Measurements from ENCODE around the gene CCDC30. TPM values are rescaled to one million over a fixed set of nuclear protein-coding genes. Genes with fewer than 3 reads are reported as not detected.
"Not testable (repeated sequence)": the region's sequence is repeated elsewhere in the genome, so short reads cannot be mapped to it uniquely, and the experiment has no call there.

CCDC30 gene
- total RNA-seq, 1 donor from 2014 or later, result 8.4 TPM

DNA sequence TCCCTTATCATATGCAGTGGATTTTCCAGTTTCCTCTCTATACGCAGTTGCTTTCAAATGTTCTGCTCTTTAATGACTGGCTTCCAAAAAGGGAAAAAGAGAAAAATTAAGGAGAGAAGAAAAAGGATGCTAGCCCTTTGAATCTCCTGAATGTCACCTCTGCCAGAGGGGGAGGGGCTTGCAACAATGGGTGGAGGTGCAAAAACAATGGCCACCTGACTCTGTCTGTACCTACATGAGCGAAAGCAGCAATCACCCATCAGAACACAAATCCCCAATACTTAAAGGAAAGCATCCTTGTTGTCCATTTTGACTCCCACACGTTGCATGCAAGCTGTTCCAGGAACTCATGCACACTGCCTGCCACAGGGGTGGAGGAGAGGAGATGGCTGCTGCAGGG, 61.2 kb downstream of the CCDC30 start:
- no peak for DNase-seq (ENCODE audit: low spot score)

- no peak for DNase-seq (ENCODE audit: low spot score)
These were observed 66.7 kb downstream of the CCDC30 start for GRCh38 chr1:42529724-42530181.

DNA sequence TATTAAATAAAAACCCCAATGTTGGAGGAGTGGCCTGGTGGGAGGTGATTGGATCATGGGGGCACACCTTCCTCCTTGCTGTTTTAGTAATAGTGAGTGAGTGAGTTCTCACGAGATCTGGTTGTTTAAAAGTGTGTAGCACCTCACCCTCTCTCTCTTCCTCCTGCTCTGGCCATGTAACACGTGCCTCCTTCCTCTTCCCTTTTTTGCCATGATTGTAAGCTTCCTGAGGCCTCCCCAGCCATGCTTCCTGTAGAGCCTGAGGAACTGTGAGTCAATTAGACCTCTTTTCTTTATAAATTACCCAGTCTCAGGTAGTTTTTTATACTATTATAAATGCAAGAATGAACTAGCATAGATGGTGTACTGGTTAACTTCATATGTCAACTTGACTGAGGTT, 68.0 kb downstream of the CCDC30 start:
- no peak for DNase-seq (ENCODE audit: low spot score)

- DNase-seq (ENCODE audit: low spot score), result no peak
These were observed 70.2 kb downstream of the CCDC30 start for GRCh38 chr1:42533101-42533863.

GRCh38 chr1:42541104-42541503, 78.0 kb downstream of the CCDC30 start:
- DNase-seq (ENCODE audit: low spot score), result no peak

GRCh38 chr1:42551180-42551579, 88.1 kb downstream of the CCDC30 start:
- DNase-seq (ENCODE audit: low spot score), result no peak

- no peak for DNase-seq (ENCODE audit: low spot score)
These were observed 88.5 kb downstream of the CCDC30 start for GRCh38 chr1:42551590-42551989.

- no peak for DNase-seq (ENCODE audit: low spot score)
These were observed 89.5 kb downstream of the CCDC30 start for GRCh38 chr1:42552636-42553035.

DNA sequence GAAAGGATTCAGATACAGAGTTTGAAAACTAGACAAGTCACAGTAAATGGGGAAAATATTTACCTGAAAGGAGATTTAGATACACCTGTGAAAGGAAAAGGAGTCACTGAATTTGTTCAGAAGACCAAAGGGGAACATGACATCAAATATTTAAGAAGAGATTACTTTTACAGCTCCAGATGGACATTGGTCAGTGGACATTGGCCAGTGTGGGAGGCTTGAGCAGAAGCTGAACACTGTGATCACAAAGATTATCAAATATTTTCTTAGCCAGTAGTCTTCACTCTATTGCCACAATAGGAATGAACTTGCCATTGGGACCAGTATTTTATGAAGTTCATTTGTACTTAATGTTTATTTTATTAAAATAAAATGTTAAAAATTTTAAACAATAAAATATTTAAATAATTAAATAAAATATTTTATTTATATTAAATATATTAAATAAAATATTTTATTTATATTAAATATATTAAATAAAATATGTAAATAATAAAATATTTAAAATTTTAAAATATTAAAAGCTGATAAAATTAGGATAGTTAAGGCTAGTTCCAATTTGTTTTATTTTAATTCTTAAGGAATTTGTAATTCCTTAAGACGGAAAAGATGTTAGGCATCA, 94.3 kb downstream of the CCDC30 start:
- no peak for DNase-seq (ENCODE audit: low spot score)

DNA sequence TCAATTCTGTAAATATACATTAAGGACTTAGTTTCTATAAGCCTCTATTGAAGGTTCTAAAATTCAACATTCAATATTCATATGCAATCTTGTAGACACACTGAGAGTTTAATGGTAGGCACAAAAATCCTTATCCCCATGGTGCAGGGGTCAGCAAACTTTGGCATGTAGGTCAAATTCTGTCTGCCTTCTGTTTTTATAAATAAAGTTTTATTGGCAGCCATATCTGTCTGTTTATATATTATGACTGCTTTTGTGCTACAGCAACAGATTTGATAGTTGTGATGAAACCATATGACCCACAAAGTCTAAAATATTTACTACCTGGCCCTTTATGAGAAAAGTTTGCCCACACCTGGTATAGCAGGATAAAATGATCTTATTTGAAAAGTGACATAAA, 104.0 kb downstream of the CCDC30 start:
- DNase-seq (ENCODE audit: low spot score), result no peak

- DNase-seq (ENCODE audit: low spot score), result no peak
These were observed 113.8 kb downstream of the CCDC30 start for GRCh38 chr1:42576935-42577334.

DNA sequence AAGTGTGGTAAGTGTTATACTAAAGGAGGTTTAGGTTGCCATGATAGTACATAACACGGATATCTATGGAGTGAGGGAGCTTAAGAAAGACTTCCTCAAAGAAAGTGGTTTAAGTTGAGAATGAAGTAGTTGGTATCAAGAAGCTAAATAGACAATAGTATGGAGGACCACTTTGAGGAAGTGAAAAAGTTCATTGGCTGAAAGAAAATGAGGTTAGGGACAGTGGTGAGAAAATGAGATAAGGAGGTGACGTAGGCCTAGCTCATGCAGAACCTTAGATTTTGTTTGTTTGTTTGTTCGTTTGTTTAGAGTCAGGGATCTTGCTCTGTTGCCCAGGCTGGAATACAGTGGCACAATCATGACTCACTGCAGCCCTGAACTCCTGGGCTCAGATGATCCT, 122.9 kb downstream of the CCDC30 start:
- DNase-seq (ENCODE audit: low spot score), result no peak

GRCh38 chr1:42587753-42588152, 124.7 kb downstream of the CCDC30 start:
- DNase-seq (ENCODE audit: low spot score), result no peak

DNA sequence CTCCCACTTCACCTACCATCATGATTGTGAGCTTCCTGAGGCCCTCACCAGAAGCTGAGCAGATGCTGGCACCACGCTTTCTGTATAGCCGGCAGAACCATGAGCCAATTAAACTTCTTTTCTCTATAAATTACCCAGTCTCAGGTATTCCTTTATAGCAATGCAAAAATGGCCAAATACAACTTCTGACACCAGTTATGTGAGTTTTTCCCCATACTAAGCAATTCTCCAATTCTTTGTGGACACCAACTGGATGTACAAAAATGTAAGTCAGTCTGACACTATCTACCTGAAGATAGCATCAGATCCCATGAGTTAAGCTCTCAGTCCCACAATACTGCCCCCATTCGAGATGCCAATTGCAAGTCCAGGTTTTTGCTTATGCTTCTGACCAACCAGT, 129.7 kb downstream of the CCDC30 start:
- no peak for DNase-seq (ENCODE audit: low spot score)

DNA sequence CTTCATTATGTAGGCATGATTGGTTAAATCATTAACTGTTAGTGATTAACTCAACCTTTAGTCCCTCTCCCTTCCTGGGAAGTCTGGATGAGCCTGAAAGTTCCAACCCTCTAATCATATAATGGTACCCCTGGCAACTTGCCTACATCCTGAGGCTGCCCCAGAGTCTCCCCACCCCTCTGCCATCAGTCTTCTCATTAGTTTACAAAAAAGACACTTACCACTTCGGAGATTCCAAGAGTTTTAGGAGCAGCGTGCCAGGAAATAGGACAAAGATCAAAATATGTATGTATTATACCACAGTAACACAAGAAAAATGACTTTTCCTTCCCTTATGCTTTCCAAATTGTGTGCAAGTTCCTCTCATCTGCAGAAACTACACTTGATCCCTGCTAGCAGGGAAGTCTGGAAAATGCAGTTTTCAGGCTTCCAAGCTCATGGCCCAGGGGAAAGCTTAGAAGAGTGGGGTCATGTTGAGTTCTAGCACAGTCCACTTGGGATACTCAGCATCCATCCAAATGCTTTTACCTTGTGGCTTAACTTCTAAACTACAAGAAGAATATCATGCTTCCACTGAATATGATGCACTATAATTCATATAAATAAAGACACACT, 130.5 kb downstream of the CCDC30 start:
- DNase-seq (ENCODE audit: low spot score), result no peak

- no peak for DNase-seq (ENCODE audit: low spot score)
These were observed 138.4 kb downstream of the CCDC30 start for GRCh38 chr1:42601472-42601871.

DNA sequence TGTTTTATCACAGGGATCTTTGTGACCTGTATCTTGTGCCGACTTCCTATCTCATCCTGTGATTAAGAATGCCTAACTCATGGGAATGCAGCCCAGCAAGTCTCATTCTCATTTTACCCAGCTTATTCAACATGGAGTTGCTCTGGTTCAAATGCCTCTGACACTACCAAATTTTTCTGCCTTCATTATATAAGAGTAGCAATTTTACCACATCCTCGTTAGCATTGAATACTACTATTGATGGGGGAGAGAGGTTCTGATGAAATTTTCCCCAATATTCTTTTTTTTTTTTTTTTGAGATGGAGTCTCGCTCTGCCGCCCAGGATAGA, 150.7 kb downstream of the CCDC30 start:
- no peak for DNase-seq (ENCODE audit: low spot score)

DNA sequence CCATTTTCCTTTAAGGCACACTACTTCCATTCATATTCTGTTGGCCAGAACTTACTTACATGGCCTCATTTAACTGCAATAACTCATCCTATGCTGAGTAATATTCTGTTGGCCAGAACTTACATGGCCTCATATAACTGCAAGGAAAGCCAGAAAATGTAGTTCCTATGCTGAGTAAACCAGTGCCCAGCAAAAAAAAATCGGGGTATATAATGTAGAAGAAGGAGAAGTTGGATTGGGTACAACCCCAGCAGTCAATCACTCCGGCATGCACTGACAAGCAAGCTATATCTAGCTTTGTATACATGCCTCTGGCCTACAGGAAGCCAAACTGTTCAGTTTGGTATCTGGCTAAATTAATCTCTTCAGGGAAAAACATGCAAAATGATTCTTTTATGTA, 155.8 kb downstream of the CCDC30 start:
- no peak for DNase-seq (ENCODE audit: low spot score)

DNA sequence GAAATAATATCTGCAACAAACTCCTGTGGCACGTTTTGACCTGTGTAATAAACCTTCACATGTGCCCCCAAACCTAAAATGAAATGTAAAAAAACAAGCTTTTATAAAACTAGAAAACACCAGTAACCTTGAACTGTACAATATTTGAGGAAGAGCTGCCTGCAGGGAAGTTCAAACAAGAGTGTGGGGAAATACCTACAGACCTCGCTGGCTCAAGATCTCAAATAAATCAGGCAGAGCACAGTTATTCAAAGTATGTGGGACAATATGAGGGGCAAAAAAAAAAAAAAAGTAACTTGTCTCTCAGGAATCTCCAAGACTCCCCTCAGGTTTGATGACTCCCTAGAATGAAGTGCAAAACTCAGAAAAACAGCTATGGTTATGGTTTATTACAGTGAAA, 157.2 kb downstream of the CCDC30 start:
- no peak for DNase-seq (ENCODE audit: low spot score)

GRCh38 chr1:42621180-42621579, 158.1 kb downstream of the CCDC30 start:
- not testable (repeated sequence) for DNase-seq (ENCODE audit: low spot score)

DNA sequence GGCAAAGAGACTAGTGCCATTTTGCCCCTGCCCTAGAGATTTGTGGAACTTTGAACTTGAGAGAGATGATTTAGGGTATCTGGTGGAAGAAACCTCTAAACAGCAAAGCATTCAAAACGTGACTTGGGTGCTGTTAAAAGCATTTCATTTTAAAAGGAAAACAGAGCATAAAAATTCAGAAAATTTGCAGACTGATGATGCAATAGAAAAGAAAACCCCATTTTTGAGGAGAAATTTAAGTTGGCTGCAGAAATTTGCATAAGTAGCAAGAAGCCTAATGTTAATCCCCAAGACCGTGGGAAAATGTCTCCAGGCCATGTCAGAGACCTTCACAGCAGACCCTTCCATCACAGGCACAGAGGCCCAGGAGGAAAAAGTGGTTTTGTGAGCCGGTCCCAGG, 164.1 kb downstream of the CCDC30 start:
- not testable (repeated sequence) for DNase-seq (ENCODE audit: low spot score)

DNA sequence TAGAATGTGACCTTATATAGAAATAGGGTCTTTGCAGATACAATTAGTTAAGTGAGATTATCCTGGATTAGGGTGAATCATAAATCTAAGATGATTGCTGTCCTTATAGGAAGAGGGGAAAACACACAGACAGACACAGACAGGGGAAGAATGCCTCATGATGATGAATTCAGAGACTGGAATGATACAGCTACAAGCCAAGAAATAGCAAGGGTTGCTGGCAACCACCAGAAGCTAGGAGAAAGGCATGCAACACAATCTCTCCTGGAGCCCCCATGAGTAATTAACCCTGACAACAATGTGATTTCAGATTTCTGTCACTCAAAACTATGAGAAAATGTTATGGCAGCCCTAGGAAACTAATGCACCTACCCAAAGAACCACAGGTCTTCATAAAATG, 176.0 kb downstream of the CCDC30 start:
- DNase-seq (ENCODE audit: low spot score), result no peak

- DNase-seq (ENCODE audit: low spot score), result no peak
These were observed 183.0 kb downstream of the CCDC30 start for GRCh38 chr1:42646056-42646455.
